ENCODE measurements around the gene PRKCQ.

Gene PRKCQ

DNA sequence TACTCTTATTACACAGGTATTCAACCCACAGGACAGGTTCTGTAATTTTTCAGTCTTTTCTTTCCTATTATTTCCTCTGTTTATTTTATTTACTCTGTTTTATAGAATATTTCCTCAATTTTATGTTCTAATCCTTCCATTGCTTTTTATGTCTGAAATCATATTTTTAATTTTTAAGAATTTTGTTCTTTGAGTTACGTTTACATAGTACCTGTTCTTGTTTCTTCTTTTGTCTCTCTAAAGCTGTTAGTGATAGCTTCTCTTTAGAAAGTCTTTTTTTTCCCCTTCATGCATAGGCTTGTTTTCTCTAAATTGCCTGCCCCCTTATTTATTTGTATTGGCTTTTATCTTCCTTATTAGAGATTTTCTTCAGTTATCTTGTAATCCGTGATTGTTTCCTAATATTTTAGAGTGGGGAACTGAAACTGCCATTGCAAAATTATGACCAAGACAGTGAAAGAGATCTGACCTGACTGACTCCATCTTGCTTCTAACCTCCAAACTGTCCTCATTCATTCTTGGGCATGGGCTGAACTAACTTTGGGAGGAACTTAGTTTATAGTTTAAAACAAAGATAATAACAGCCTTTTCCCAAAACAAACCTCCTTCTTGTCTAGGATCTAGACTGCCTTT lies 189.7 kb downstream of the PRKCQ start:
- DNase-seq (no peak), ATAC-seq (ENCODE audit: insufficient read depth, low read depth) (no peak)
- no peaks in the 10 kb centered on the region for H3K79me2 ChIP-seq (ENCODE audit: insufficient read depth, low read length)
- H3K4me1 ChIP-seq (ENCODE audit: insufficient read depth, low read length), result no peaks in the 10 kb centered on the region
- H3K9ac ChIP-seq (ENCODE audit: low read depth, low read length), result no peak overlapping the region
- no peak overlapping the region for H3K4me3 ChIP-seq (ENCODE audit: low read depth in 1 of 2, low read length in 2 of 2)
- TF ChIP-seq EZH2 (IDR thresholded peaks at IDR 0.05; ENCODE audit: borderline replicate concordance, low read depth, low read length, severe bottlenecking) (no peak), CTCF (IDR thresholded peaks at IDR 0.05; ENCODE audit: borderline replicate concordance, extremely low read depth, low read length, poor library complexity, severe bottlenecking) (no peak)
- no peaks in the 10 kb centered on the region for H4K20me1 ChIP-seq (ENCODE audit: insufficient read depth, low read length)
- H3K4me2 ChIP-seq (ENCODE audit: insufficient read depth, low read length), result no peak overlapping the region
- H3K27me3 ChIP-seq (ENCODE audit: insufficient read depth, low read length, poor library complexity), result no peaks in the 10 kb centered on the region
- H3K9me3 ChIP-seq (ENCODE audit: insufficient read depth, low read length, severe bottlenecking), result peaks cover 16% of the 10 kb centered on the region
- H3K27ac ChIP-seq (ENCODE audit: low read length), result no peak overlapping the region
- H2AFZ ChIP-seq (ENCODE audit: low read depth, low read length), result no peak overlapping the region
- H3K36me3 ChIP-seq (ENCODE audit: insufficient read depth, low read length), result no peaks in the 10 kb centered on the region

DNA sequence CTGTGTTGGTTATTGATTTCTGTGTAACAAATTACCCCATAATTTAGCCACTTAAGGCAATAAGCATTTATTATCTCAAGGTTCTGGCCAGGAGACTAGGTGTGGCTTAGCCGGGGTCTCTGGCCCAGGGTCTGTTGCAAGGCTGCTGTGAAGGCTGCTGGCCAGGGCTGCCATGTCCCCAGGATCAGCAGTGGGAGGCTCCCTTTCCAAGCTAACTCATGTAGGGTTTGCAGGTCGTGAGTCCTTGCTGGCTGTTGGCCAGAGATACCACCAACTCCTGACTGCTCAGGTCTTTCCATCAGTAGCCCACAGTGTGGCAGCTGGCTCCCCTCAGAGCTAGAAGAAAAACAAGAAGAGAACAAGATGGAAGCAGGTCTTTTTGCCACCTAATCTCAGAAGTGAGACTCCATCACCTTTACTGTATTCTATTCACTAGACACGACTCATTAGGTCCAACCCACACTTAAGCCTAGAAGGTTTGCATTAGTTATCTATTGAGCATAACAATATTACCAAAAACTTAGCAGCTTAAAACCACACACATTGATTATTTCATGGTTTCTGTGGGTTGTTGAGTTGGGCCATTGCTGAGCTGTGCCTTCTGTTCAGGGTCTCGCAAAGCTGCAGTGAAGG lies 191.7 kb downstream of the PRKCQ start:
- Histone ChIP-seq H3K9ac (ENCODE audit: low read depth, low read length) (no peak overlapping the region), H3K4me1 (ENCODE audit: insufficient read depth, low read length) (peaks cover 2% of the 10 kb centered on the region; the same call in 1 of the 2 replicates), H3K36me3 (ENCODE audit: insufficient read depth, low read length) (no peaks in the 10 kb centered on the region), H4K20me1 (ENCODE audit: insufficient read depth, low read length) (no peaks in the 10 kb centered on the region), H3K27ac (ENCODE audit: low read length) (no peak overlapping the region), H3K27me3 (ENCODE audit: insufficient read depth, low read length, poor library complexity) (no peaks in the 10 kb centered on the region), H2AFZ (ENCODE audit: low read depth, low read length) (no peak overlapping the region), H3K9me3 (ENCODE audit: insufficient read depth, low read length, severe bottlenecking) (peaks cover 16% of the 10 kb centered on the region), H3K4me3 (ENCODE audit: low read depth in 1 of 2, low read length in 2 of 2) (no peak overlapping the region), H3K4me2 (ENCODE audit: insufficient read depth, low read length) (no peak overlapping the region), H3K79me2 (ENCODE audit: insufficient read depth, low read length) (no peaks in the 10 kb centered on the region)
- TF ChIP-seq EZH2 (IDR thresholded peaks at IDR 0.05; ENCODE audit: borderline replicate concordance, low read depth, low read length, severe bottlenecking) (no peak), CTCF (IDR thresholded peaks at IDR 0.05; ENCODE audit: borderline replicate concordance, extremely low read depth, low read length, poor library complexity, severe bottlenecking) (no peak)
- DNase-seq (no peak), ATAC-seq (ENCODE audit: insufficient read depth, low read depth) (no peak)

DNA sequence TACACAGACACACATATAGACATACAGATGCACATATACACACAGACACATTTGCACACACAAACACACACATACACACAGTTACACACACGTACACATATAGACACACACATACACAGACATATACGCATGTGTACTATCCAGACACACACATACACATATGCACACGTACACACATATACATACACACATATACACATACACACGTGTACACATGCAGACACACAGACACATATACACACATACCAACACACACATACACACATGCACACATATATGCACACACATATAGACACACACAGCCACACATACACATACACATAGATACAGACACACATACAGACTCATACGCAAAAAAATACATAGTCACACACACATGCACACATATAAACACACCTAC lies 193.1 kb downstream of the PRKCQ start:
- peaks cover 16% of the 10 kb centered on the region for H3K9me3 ChIP-seq (ENCODE audit: insufficient read depth, low read length, severe bottlenecking)
- H3K9ac ChIP-seq (ENCODE audit: low read depth, low read length), result no peak overlapping the region
- TF ChIP-seq CTCF (IDR thresholded peaks at IDR 0.05; ENCODE audit: borderline replicate concordance, extremely low read depth, low read length, poor library complexity, severe bottlenecking) (no peak), EZH2 (IDR thresholded peaks at IDR 0.05; ENCODE audit: borderline replicate concordance, low read depth, low read length, severe bottlenecking) (no peak)
- ATAC-seq (ENCODE audit: insufficient read depth, low read depth) (no peak), DNase-seq (no peak)
- H3K27ac ChIP-seq (ENCODE audit: low read length), result no peak overlapping the region
- no peak overlapping the region for H2AFZ ChIP-seq (ENCODE audit: low read depth, low read length)
- H4K20me1 ChIP-seq (ENCODE audit: insufficient read depth, low read length), result no peaks in the 10 kb centered on the region
- H3K4me2 ChIP-seq (ENCODE audit: insufficient read depth, low read length), result no peak overlapping the region
- H3K36me3 ChIP-seq (ENCODE audit: insufficient read depth, low read length), result no peaks in the 10 kb centered on the region
- H3K27me3 ChIP-seq (ENCODE audit: insufficient read depth, low read length, poor library complexity), result no peaks in the 10 kb centered on the region
- no peak overlapping the region for H3K4me3 ChIP-seq (ENCODE audit: low read depth in 1 of 2, low read length in 2 of 2)
- H3K4me1 ChIP-seq (ENCODE audit: insufficient read depth, low read length), result peaks cover 16% of the 10 kb centered on the region
- no peaks in the 10 kb centered on the region for H3K79me2 ChIP-seq (ENCODE audit: insufficient read depth, low read length)
